Inflammatory macrophage treated with lipopolysaccharide for 1 hour (primary cell): ENCODE measurements around the gene PCYOX1L.
"Not testable (repeated sequence)": the region's sequence is repeated elsewhere in the genome, so short reads cannot be mapped to it uniquely, and the experiment has no call there.

Experiments used
- DNase-seq, 2 donors: peaks; one replicate each; pipeline ENCODE4 v3.0.0-alpha.2; 2020 to 2022

The PCYOX1L gene

GRCh38 chr5:149388498-149389190, 30.8 kb downstream of the PCYOX1L start:
- DNase-seq = no peak

- no peak for DNase-seq
These were observed 32.0 kb downstream of the PCYOX1L start for GRCh38 chr5:149389552-149390495.

GRCh38 chr5:149391076-149391475, 33.2 kb downstream of the PCYOX1L start:
- DNase-seq = not testable (repeated sequence)

DNA sequence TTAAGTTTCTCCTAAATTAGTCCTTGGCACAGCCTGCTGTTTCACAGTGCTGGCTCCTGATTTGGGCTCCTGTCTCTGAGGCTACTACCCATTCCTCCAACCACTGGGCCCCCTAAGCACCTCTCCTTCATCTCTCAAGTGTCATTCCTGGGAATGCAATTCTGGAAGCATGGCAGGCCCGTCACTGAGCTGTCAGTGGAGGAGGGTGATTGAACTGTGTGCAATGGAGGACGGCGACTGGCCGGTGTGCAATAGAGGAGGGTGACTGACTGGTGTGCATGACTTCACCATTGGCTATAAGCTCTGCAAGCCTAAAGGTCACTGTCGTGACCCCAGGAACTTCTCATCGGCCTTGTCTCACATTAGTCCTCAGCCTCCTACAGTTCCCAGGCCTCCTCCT, 33.7 kb downstream of the PCYOX1L start:
- no peak for DNase-seq

GRCh38 chr5:149392718-149393117, 34.9 kb downstream of the PCYOX1L start:
- DNase-seq = no peak

- not testable (repeated sequence) for DNase-seq
These were observed 37.1 kb downstream of the PCYOX1L start for GRCh38 chr5:149394996-149395395.

DNA sequence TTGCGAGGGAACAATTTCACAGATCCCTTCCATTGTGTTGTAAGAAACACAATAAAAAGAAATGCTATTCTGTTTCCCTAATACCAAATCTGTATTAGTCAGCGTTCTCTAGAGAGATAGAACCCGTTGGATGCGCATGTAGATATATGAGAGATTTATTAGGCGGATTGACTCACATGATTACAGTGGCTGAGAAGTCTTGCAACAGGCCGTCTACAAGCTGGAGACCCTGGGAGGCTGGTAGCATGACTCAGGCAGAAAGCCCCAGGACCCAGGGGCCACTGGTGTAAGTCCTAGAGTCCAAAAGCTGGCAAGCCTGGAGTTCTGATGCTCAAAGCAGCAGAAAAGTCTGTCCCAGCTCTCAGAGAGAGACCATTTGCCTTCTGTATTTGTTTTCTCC, 39.7 kb downstream of the PCYOX1L start:
- no peak for DNase-seq

- DNase-seq = not testable (repeated sequence)
These were observed 41.0 kb downstream of the PCYOX1L start for GRCh38 chr5:149398747-149399266.

DNA sequence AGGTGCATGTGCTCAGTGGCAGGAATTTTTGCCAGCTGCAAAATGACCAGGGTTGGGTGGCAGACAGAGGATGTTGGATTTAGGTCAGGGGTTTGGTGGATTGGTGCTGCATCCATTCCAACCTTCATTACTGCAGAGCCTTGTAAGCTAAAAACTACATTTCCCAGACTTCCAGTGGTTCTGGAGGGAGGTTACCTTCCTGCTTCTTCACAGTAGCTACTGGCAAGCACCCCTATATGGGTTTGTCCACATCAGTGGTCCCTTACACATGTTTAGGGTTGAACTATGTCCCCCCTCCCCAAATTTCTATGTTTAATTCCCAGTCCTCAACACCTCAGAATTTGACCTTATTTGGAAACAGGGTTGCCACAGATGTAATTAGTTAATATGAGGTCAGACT, 41.9 kb downstream of the PCYOX1L start:
- no peak for DNase-seq

GRCh38 chr5:149400304-149400703, 42.5 kb downstream of the PCYOX1L start:
- no peak for DNase-seq

DNA sequence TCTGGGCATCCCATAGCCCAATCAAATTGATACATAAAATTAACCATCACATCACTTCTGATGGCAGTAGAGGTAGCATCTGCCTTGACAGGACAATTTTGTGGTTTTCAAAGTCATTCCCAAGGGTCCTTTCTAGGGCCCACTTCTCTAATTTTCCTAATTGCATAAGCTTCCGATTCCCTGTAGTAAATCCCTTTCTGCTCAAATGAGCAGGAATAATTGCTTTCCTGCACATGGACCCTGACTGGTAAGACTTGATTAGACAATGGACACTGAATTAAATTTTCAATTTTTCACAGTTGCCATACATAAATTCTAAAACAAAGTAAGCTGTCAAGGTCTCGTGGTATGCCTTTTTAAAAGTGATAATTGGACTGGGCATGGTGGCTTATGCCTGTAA, 43.2 kb downstream of the PCYOX1L start:
- DNase-seq = no peak

DNA sequence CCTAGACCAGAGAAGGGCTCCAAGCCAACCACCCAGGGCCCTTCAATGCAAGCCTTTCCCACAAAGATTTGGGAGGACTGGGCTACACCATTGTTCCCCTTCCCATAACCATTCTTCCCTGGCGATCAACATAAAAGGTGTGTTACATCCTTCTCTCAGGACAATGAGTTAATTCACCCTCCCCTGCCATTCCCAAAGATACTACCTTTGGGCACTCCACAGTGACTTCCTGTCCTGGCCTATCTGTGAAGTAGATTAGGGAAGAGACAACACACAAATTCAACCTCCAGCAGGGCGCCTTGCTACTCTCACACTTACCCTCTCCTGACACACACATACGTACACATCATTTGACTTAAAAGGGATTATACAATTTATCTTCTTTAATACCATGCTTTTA, 44.4 kb downstream of the PCYOX1L start:
- DNase-seq = no peak

GRCh38 chr5:149403923-149404745, 46.3 kb downstream of the PCYOX1L start:
- DNase-seq = no peak

DNA sequence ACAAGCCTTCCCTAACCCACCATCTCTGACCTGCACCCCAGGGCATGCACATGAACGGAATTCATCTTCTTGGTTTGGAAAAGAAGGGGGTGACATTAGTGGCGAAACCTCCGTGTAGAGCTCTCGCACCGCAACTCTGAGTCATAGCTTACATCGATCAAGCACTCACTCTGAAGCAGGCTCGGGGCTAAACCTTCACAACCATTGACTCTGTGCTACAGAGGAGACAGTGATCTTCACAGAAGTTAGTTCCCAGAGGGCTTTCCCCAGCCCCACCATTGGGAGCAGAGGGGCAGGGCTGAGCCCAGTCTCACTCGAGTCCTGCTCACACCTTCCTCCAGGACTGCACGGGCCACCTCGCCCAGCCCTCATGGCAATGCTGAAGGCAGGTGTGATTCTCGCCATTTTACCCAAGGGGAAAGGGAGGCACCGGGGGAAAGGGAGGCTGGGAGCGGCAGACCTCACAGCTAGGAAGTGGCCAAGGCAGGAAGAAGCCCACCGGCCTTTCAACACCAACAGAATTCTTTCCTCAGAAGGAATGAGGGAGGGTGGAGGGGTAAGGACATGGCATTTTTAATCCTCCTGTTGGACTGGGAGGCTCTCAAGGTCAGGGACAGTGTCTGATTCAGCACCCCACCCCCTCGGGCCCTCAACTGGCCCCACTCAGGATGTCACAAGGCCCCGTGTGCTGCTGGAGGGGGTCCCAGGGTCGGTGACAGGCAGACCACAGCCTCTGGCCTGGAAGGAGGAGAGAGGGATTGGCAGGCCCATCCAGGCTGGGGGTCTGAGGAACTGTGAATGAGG, 47.1 kb downstream of the PCYOX1L start:
- no peak for DNase-seq

GRCh38 chr5:149405550-149406202, 47.8 kb downstream of the PCYOX1L start:
- no peak for DNase-seq

- no peak for DNase-seq
These were observed 48.5 kb downstream of the PCYOX1L start for GRCh38 chr5:149406203-149406978.

- no peak for DNase-seq
These were observed 49.1 kb downstream of the PCYOX1L start for GRCh38 chr5:149406979-149407306.

GRCh38 chr5:149407323-149408251, 49.7 kb downstream of the PCYOX1L start:
- no peak for DNase-seq

GRCh38 chr5:149408252-149409099, 50.6 kb downstream of the PCYOX1L start:
- no peak for DNase-seq
